Neural cell (in vitro differentiated cells): ENCODE measurements around the gene SCAMP5. TPM values are rescaled to one million over a fixed set of nuclear protein-coding genes. Genes with fewer than 3 reads are reported as not detected.

Experiments used
- H2AFZ ChIP-seq: fragments of 200-600, 300-800 bp; sonication (generic), shearing (Covaris generic); 2 replicates; pipeline ENCODE4 v1.6.0; 2014; ENCODE audit warnings: low read depth, mild to moderate bottlenecking, antibody characterized with exemption, low read length, moderate library complexity
- H3F3A ChIP-seq: fragments of 200-600 bp; shearing (Covaris generic); 2 replicates; pipeline ENCODE4 v1.6.1; 2016; ENCODE audit warnings: mild to moderate bottlenecking, moderate library complexity, mixed read lengths, antibody characterized with exemption, low read length; ENCODE audit not compliant: insufficient read depth, poor library complexity, severe bottlenecking
- H3K27ac ChIP-seq: fragments of 200-600, 300-800 bp; sonication (generic), shearing (Covaris generic); 2 replicates; pipeline ENCODE4 v1.5.1; 2014; ENCODE audit warnings: mild to moderate bottlenecking, low read length, moderate library complexity
- H3K27me3 ChIP-seq: fragments of 300-800, 200-600 bp; sonication (generic), shearing (Covaris generic); 2 replicates; pipeline ENCODE4 v1.6.0; 2014; ENCODE audit warnings: mild to moderate bottlenecking, low read depth, low read length, moderate library complexity; ENCODE audit not compliant: insufficient read depth
- H3K36me3 ChIP-seq: fragments of 300-800, 200-600 bp; sonication (generic), shearing (Covaris generic); 2 replicates; pipeline ENCODE4 v1.5.1; 2014; ENCODE audit warnings: mild to moderate bottlenecking, antibody characterized with exemption, low read length, moderate library complexity; ENCODE audit not compliant: insufficient read depth
- H3K4me2 ChIP-seq: fragments of 300-800, 200-600 bp; sonication (generic), shearing (Covaris generic); 2 replicates; pipeline ENCODE4 v1.6.0; 2014; ENCODE audit warnings: mild to moderate bottlenecking, low read length
- H3K4me3 ChIP-seq: fragments of 300-800, 200-600 bp; sonication (generic), shearing (Covaris generic); 2 replicates; pipeline ENCODE4 v1.5.1; 2014; ENCODE audit warnings: mild to moderate bottlenecking, low read length, moderate library complexity
- H3K79me2 ChIP-seq: fragments of 200-600 bp; shearing (Covaris generic); replicated peaks from 2 replicates; pipeline ENCODE4 v1.6.0; 2014; ENCODE audit warnings: mild to moderate bottlenecking, low read length, moderate library complexity; ENCODE audit not compliant: insufficient read depth
- H3K9ac ChIP-seq: fragments of 300-800, 200-600 bp; sonication (generic), shearing (Covaris generic); 2 replicates; pipeline ENCODE4 v1.6.1; 2016; ENCODE audit warnings: mild to moderate bottlenecking, low read length, mixed read lengths
- H3K9me2 ChIP-seq: fragments of 200-600 bp; shearing (Covaris generic); 2 replicates; pipeline ENCODE4 v1.6.1; 2016; ENCODE audit warnings: mild to moderate bottlenecking, low read length, mixed read lengths; ENCODE audit not compliant: insufficient read depth
- H3K9me3 ChIP-seq: fragments of 200-600, 300-800 bp; sonication (generic), shearing (Covaris generic); 2 replicates; pipeline ENCODE4 v1.6.1; 2016; ENCODE audit warnings: mild to moderate bottlenecking, mixed run types, low read length, moderate library complexity, mixed read lengths
- H4K20me1 ChIP-seq: fragments of 200-600 bp; shearing (Covaris generic); 2 replicates; pipeline ENCODE4 v1.6.1; 2016; ENCODE audit warnings: mild to moderate bottlenecking, mixed run types; ENCODE audit not compliant: insufficient read depth
- CTCF ChIP-seq: fragments of 450-650 bp; IDR thresholded peaks from 2 replicates; pipeline ENCODE4 v1.5.1; 2014; ENCODE audit warnings: antibody characterized with exemption, mild to moderate bottlenecking, moderate library complexity; ENCODE audit not compliant: poor library complexity, severe bottlenecking
- EP300 ChIP-seq: fragments of 450-650 bp; conservative IDR thresholded peaks from 2 replicates; pipeline ENCODE4 v1.6.1; 2014; ENCODE audit warnings: antibody characterized with exemption, mild to moderate bottlenecking, moderate library complexity; ENCODE audit not compliant: poor library complexity, severe bottlenecking
- EZH2 ChIP-seq: fragments of 200-600, 300-800 bp; shearing (Covaris generic), sonication (generic); IDR thresholded peaks from 2 replicates; pipeline ENCODE4 v1.6.1; 2014; ENCODE audit warnings: antibody characterized with exemption, low read length, borderline replicate concordance, mild to moderate bottlenecking; ENCODE audit not compliant: insufficient read depth, poor library complexity, severe bottlenecking
- MXI1 ChIP-seq: fragments of 450-650 bp; conservative IDR thresholded peaks from 2 replicates; pipeline ENCODE4 v1.6.1; 2014; ENCODE audit warnings: antibody characterized with exemption, mild to moderate bottlenecking; ENCODE audit not compliant: poor library complexity, severe bottlenecking
- POLR2AphosphoS5 ChIP-seq: IDR thresholded peaks from 2 replicates; pipeline ENCODE4 v1.6.1; 2012
- RAD21 ChIP-seq: fragments of 450-650 bp; conservative IDR thresholded peaks from 2 replicates; pipeline ENCODE4 v1.6.1; 2014; ENCODE audit warnings: antibody characterized with exemption, mild to moderate bottlenecking, moderate library complexity
- SMC3 ChIP-seq: fragments of 450-650 bp; conservative IDR thresholded peaks from 2 replicates; pipeline ENCODE4 v1.6.1; 2014; ENCODE audit warnings: antibody characterized with exemption, mild to moderate bottlenecking, moderate library complexity; ENCODE audit not compliant: poor library complexity
- TAF1 ChIP-seq: IDR thresholded peaks from 2 replicates; pipeline ENCODE4 v1.6.1; 2012; ENCODE audit warnings: low read depth
- polyA plus RNA-seq: library from polyadenylated mRNA; depleted of rRNA; stranded (reverse); fragments of >200 nt; gene quantifications from 2 replicates; pipeline ENCODE4 v1.2.3, GENCODE V29; 2014
- TF ChIP-seq, protein P1 (sequence below): IDR thresholded peaks from 2 replicates; pipeline ENCODE4 v1.6.1; 2012; ENCODE audit warnings: borderline replicate concordance

The SCAMP5 gene
- polyA plus RNA-seq, 1 donor from 2014 or later = 92.5 TPM

GRCh38 chr15:75061272-75061671 lies 65.9 kb downstream of the SCAMP5 start:
- no peaks in the 10 kb centered on the region for H3K27me3 ChIP-seq

GRCh38 chr15:75062706-75063105 lies 67.3 kb downstream of the SCAMP5 start:
- H3K27me3 ChIP-seq = no peaks in the 10 kb centered on the region
- H3K27ac ChIP-seq = no peak overlapping the region
- H3K79me2 ChIP-seq = no peaks in the 10 kb centered on the region
- TF ChIP-seq RAD21 (no peak), SMC3 (no peak), EP300 (no peak), POLR2AphosphoS5 (no peak), EZH2 (no peak)
- no peaks in the 10 kb centered on the region for H3K36me3 ChIP-seq
- no peak overlapping the region for H2AFZ ChIP-seq
- H4K20me1 ChIP-seq = no peaks in the 10 kb centered on the region
- no peaks in the 10 kb centered on the region for H3K9me3 ChIP-seq
- no peak overlapping the region for H3K9ac ChIP-seq
- no peaks in the 10 kb centered on the region for H3K9me2 ChIP-seq
- H3K4me2 ChIP-seq = no peak overlapping the region
- no peak overlapping the region for H3K4me3 ChIP-seq
- no peaks in the 10 kb centered on the region for H3F3A ChIP-seq

More at GRCh38 chr15:75061272-75061671, 65.9 kb downstream of the SCAMP5 start:
- Histone ChIP-seq H3K4me2 (no peak overlapping the region), H3K9ac (no peak overlapping the region), H3K36me3 (no peaks in the 10 kb centered on the region), H3F3A (no peaks in the 10 kb centered on the region), H3K4me3 (no peak overlapping the region), H3K79me2 (no peaks in the 10 kb centered on the region), H3K27ac (no peak overlapping the region), H3K9me2 (no peaks in the 10 kb centered on the region), H4K20me1 (no peaks in the 10 kb centered on the region), H3K9me3 (no peaks in the 10 kb centered on the region), H2AFZ (no peak overlapping the region)
- TF ChIP-seq CTCF = no peak
- no peak for TF ChIP-seq MXI1
- no peak for TF ChIP-seq RAD21
- TF ChIP-seq TAF1 = no peak
- no peak for TF ChIP-seq EP300
- TF ChIP-seq, protein P1, sequence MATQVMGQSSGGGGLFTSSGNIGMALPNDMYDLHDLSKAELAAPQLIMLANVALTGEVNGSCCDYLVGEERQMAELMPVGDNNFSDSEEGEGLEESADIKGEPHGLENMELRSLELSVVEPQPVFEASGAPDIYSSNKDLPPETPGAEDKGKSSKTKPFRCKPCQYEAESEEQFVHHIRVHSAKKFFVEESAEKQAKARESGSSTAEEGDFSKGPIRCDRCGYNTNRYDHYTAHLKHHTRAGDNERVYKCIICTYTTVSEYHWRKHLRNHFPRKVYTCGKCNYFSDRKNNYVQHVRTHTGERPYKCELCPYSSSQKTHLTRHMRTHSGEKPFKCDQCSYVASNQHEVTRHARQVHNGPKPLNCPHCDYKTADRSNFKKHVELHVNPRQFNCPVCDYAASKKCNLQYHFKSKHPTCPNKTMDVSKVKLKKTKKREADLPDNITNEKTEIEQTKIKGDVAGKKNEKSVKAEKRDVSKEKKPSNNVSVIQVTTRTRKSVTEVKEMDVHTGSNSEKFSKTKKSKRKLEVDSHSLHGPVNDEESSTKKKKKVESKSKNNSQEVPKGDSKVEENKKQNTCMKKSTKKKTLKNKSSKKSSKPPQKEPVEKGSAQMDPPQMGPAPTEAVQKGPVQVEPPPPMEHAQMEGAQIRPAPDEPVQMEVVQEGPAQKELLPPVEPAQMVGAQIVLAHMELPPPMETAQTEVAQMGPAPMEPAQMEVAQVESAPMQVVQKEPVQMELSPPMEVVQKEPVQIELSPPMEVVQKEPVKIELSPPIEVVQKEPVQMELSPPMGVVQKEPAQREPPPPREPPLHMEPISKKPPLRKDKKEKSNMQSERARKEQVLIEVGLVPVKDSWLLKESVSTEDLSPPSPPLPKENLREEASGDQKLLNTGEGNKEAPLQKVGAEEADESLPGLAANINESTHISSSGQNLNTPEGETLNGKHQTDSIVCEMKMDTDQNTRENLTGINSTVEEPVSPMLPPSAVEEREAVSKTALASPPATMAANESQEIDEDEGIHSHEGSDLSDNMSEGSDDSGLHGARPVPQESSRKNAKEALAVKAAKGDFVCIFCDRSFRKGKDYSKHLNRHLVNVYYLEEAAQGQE = no peak
- no peak for TF ChIP-seq EZH2
- no peak for TF ChIP-seq SMC3
- no peak for TF ChIP-seq POLR2AphosphoS5

- Histone ChIP-seq H3K4me2 (no peak overlapping the region), H3K36me3 (no peaks in the 10 kb centered on the region), H3K9me3 (no peaks in the 10 kb centered on the region), H3F3A (no peaks in the 10 kb centered on the region), H3K79me2 (no peaks in the 10 kb centered on the region), H2AFZ (no peak overlapping the region), H3K27ac (no peak overlapping the region), H3K9ac (no peak overlapping the region), H3K9me2 (no peaks in the 10 kb centered on the region), H3K4me3 (no peak overlapping the region), H4K20me1 (no peaks in the 10 kb centered on the region), H3K27me3 (no peaks in the 10 kb centered on the region)
- TF ChIP-seq EP300 = no peak
- no peak for TF ChIP-seq CTCF
- TF ChIP-seq RAD21 = no peak
- TF ChIP-seq POLR2AphosphoS5 = no peak
Measured at GRCh38 chr15:75063338-75063737, 68.0 kb downstream of the SCAMP5 start.
